Measurements from ENCODE around the gene CDK10.
"Not testable (repeated sequence)": the region's sequence is repeated elsewhere in the genome, so short reads cannot be mapped to it uniquely, and the experiment has no call there.

The CDK10 gene

DNA sequence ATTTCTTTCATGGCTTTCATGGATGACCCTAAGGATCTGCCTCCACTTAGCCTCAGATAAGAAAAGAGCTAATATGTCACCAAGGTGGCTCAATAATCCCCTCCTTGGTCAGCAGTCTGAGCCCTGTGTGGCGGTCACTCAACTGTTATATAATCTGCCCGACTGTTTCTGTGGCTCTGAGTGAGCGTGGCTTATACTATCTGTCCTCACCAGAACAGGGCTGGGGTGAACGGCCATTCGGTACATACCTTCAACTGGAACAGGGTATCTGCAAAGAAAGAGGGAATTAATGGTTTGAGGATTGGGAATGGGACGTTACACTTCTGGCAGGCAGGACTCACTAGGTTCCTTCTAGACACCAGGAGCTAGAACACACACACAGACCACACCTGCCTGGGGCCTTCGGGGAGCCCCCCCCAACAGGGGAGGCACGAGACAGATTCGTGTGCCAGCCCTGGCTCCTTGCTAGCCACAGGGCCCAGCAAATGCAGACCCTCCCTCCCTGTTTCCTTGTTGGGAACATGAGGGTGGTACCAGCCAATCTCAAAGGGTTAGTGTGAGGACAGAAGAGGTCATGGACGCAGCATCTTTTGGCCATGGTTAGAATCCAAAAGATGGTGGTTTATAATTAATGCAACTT, 32.7 kb upstream of the CDK10 start:
- Histone ChIP-seq H3K36me3 (ENCODE audit: control insufficient read depth in 1 of 2, insufficient read depth in 2 of 2, low read length in 2 of 2) (peaks cover 9 to 19% of the 10 kb centered on the region in 2 donors), H3K27me3 (ENCODE audit: low read depth, low read length) (no peaks in the 10 kb centered on the region)

GRCh38 chr16:89655062-89655643, 31.3 kb upstream of the CDK10 start:
- no peak overlapping the region for H3K4me3 ChIP-seq (ENCODE audit: low read depth in 1 of 2, low read length in 2 of 2)
- peaks cover 9% of the 10 kb centered on the region in 2 donors for H3K36me3 ChIP-seq (ENCODE audit: control insufficient read depth in 1 of 2, insufficient read depth in 2 of 2, low read length in 2 of 2)
- no peaks in the 10 kb centered on the region for H3K9me3 ChIP-seq (ENCODE audit: control insufficient read depth in 1 of 2, low read length in 2 of 2)
- H3K27ac ChIP-seq (ENCODE audit: low read length), result no peak overlapping the region
- no peaks in the 10 kb centered on the region for H3K27me3 ChIP-seq (ENCODE audit: low read depth, low read length)
- H3K4me1 ChIP-seq (ENCODE audit: control insufficient read depth in 1 of 2, insufficient read depth in 2 of 2, low read length in 2 of 2), result peaks cover 10 to 19% of the 10 kb centered on the region in 2 donors

More for the DNA sequence above, 32.7 kb upstream of the CDK10 start:
- Histone ChIP-seq H3K27ac (ENCODE audit: low read length) (no peak overlapping the region), H3K9me3 (ENCODE audit: control insufficient read depth in 1 of 2, low read length in 2 of 2) (no peaks in the 10 kb centered on the region), H3K4me1 (ENCODE audit: control insufficient read depth in 1 of 2, insufficient read depth in 2 of 2, low read length in 2 of 2) (peaks cover 9 to 18% of the 10 kb centered on the region in 2 donors), H3K4me3 (ENCODE audit: low read depth in 1 of 2, low read length in 2 of 2) (no peak overlapping the region)

DNA sequence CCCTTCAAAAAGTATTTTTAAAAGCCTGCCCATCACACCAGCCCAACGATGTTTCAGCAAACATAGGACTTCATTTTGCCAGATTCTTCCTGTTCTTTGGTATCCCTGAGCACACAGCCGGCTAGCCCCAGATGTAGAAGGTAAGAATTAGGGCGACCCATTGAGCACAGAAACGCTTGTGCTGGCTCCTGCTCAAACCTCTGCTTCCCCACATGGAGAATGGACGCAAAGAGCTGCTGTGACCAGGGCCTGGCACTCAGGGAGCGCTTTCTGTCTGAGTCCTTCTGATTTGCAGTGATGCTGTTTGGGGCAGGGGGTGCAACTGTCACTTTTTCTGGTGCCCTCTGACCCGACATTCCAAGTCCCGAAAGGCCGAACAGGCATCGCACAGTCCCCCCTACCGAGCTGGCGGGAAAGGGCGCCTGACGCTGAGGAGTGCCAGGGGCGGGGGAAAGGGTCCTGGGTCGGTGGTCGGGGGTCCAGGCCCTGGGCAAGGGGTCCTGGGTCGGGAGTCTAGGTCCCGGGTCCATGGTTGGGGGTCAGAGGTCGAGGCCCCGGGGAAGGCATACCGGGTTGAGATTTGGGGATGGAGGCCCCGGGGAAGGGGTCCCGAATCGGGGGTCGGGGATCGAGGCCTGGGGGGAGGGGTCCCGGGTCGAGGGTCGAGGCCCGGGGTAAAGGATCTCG, 29.9 kb upstream of the CDK10 start:
- Histone ChIP-seq H3K4me3 (ENCODE audit: low read depth in 1 of 2, low read length in 2 of 2) (peak overlapping the region; percentile 93 to 94), H3K27me3 (ENCODE audit: low read depth, low read length) (no peaks in the 10 kb centered on the region), H3K4me1 (ENCODE audit: control insufficient read depth in 1 of 2, insufficient read depth in 2 of 2, low read length in 2 of 2) (peaks cover 10 to 19% of the 10 kb centered on the region in 2 donors), H3K9me3 (ENCODE audit: control insufficient read depth in 1 of 2, low read length in 2 of 2) (no peaks in the 10 kb centered on the region), H3K27ac (ENCODE audit: low read length) (no peak overlapping the region), H3K36me3 (ENCODE audit: control insufficient read depth in 1 of 2, insufficient read depth in 2 of 2, low read length in 2 of 2) (peaks cover 5 to 8% of the 10 kb centered on the region in 2 donors)

DNA sequence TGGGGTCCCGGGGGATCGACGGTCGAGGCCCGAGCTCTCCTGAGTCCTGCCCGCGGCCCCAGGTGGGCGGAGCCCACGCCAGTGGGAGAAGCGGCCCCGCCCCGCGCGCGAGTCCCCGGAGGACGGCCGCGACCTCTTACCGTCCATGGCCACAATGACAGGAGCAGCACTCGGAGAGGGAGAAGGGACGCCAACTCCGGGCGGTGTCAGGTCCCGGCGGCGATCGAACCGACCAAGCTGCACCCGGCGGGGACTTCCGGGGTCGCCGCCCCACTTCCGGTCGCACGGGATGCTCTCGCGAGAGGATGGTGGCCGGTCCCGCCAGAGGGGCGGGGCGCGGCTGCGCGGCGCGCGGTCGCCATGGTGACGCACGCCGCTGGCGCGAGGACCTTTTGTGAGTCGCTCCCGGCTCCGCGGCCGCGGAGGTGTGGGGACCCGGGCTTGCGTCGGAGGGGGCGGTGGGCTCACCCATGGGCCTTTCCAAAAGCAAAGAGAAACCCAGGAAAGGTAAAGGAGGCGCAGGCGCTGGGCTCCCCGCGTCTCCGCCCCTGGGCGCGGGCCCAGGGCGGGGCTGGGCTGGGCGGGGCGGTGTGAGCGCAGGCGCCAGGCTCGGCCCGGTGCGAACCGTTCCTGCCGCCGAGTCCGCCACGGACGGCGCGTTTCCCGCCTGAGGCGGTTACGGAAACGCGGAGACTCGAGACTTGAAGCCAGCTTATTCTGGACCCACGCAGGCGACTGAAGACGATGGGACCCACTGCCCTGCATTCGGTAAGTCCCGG, 28.9 kb upstream of the CDK10 start, which contains the start of the genes CHMP1A and SPATA33:
CHMP1A (minus strand) TSS at position 267 of the 779 bp plus-strand sequence; CDS start at position 147, 120 bp downstream.
SPATA33 (plus strand) TSS at position 395 of the 779 bp plus-strand sequence; CDS start at position 471, 76 bp downstream.
- no peaks in the 10 kb centered on the region for H3K9me3 ChIP-seq (ENCODE audit: control insufficient read depth in 1 of 2, low read length in 2 of 2)
- H3K4me1 ChIP-seq (ENCODE audit: control insufficient read depth in 1 of 2, insufficient read depth in 2 of 2, low read length in 2 of 2), result peaks cover 10 to 19% of the 10 kb centered on the region in 2 donors
- no peak within 1 kb of the TSS for H3K27ac ChIP-seq (ENCODE audit: low read length)
- H3K36me3 ChIP-seq (ENCODE audit: control insufficient read depth in 1 of 2, insufficient read depth in 2 of 2, low read length in 2 of 2), result peaks cover 3 to 7% of the 10 kb centered on the region in 2 donors
- H3K27me3 ChIP-seq (ENCODE audit: low read depth, low read length), result no peaks in the 10 kb centered on the region
- peak within 1 kb of the TSS; percentile 93 to 94 for H3K4me3 ChIP-seq (ENCODE audit: low read depth in 1 of 2, low read length in 2 of 2)

DNA sequence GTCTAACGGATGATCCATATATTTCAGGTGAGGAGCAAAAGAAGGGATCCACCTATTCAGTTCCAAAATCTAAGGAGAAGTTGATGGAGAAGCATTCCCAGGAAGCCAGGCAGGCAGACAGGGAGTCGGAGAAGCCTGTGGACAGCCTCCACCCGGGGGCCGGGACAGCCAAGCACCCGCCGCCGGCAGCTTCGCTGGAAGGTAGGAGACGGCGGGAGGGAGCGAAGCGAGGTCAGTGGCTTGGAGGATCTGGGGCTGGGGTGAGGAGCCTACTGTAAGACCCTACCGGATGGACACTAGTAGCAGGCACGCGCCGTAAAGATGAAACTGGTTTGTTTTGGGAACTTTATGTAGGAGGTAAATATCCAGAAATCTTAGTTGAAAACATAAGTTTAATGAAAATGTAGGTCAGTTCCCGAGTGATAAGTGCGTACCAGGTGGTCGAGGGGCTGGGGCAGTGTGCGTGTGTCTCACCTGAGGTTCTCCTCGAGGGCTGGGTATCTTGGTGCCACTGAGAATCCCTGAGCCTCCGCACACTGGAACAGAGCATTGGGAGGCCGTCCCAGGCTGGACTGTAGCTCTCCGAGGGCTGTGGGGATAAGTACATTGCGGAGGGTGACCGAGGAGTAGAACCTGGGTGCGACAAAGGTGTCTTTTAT, 28.1 kb upstream of the CDK10 start:
- no peak overlapping the region for H3K27ac ChIP-seq (ENCODE audit: low read length)
- peaks cover 3 to 7% of the 10 kb centered on the region in 2 donors for H3K36me3 ChIP-seq (ENCODE audit: control insufficient read depth in 1 of 2, insufficient read depth in 2 of 2, low read length in 2 of 2)
- H3K4me1 ChIP-seq (ENCODE audit: control insufficient read depth in 1 of 2, insufficient read depth in 2 of 2, low read length in 2 of 2), result peaks cover 10 to 19% of the 10 kb centered on the region in 2 donors
- H3K9me3 ChIP-seq (ENCODE audit: control insufficient read depth in 1 of 2, low read length in 2 of 2), result no peaks in the 10 kb centered on the region
- peak overlapping the region; percentile 93 to 94 for H3K4me3 ChIP-seq (ENCODE audit: low read depth in 1 of 2, low read length in 2 of 2)
- H3K27me3 ChIP-seq (ENCODE audit: low read depth, low read length), result no peaks in the 10 kb centered on the region

DNA sequence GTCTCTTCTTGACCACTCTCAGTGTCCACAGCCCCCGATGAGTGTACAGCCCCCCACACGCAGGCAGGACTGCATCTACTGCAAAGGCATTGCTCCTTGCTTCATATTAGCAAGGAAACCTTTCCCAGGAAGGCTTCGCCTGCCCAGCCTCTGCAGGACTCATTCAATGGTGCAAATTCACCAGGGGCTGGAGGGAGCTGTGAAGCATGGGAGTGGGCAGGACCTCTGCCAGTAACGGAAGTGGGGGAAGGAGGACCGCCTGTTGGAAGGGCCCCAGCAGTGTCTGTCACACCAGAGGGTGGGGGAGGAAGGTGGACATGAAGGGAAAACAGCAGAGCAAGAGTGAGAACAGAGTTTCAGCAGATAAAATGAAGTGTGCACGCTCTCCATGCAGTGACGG, 26.3 kb upstream of the CDK10 start:
- H3K4me3 ChIP-seq (ENCODE audit: low read depth in 1 of 2, low read length in 2 of 2), result no peak overlapping the region
- no peak overlapping the region for H3K27ac ChIP-seq (ENCODE audit: low read length)
- peaks cover 10 to 19% of the 10 kb centered on the region in 2 donors for H3K4me1 ChIP-seq (ENCODE audit: control insufficient read depth in 1 of 2, insufficient read depth in 2 of 2, low read length in 2 of 2)
- no peaks in the 10 kb centered on the region for H3K27me3 ChIP-seq (ENCODE audit: low read depth, low read length)
- H3K36me3 ChIP-seq (ENCODE audit: control insufficient read depth in 1 of 2, insufficient read depth in 2 of 2, low read length in 2 of 2), result peaks cover 0 to 11% of the 10 kb centered on the region in 2 donors
- H3K9me3 ChIP-seq (ENCODE audit: control insufficient read depth in 1 of 2, low read length in 2 of 2), result no peaks in the 10 kb centered on the region

GRCh38 chr16:89661215-89661614, 25.3 kb upstream of the CDK10 start:
- no peaks in the 10 kb centered on the region for H3K27me3 ChIP-seq (ENCODE audit: low read depth, low read length)
- H3K9me3 ChIP-seq (ENCODE audit: control insufficient read depth in 1 of 2, low read length in 2 of 2), result no peaks in the 10 kb centered on the region
- H3K36me3 ChIP-seq (ENCODE audit: control insufficient read depth in 1 of 2, insufficient read depth in 2 of 2, low read length in 2 of 2), result peaks cover 0 to 11% of the 10 kb centered on the region in 2 donors
- H3K27ac ChIP-seq (ENCODE audit: low read length), result no peak overlapping the region
- peaks cover 10 to 17% of the 10 kb centered on the region in 2 donors for H3K4me1 ChIP-seq (ENCODE audit: control insufficient read depth in 1 of 2, insufficient read depth in 2 of 2, low read length in 2 of 2)
- H3K4me3 ChIP-seq (ENCODE audit: low read depth in 1 of 2, low read length in 2 of 2), result no peak overlapping the region

GRCh38 chr16:89664238-89664637, 22.3 kb upstream of the CDK10 start:
- H3K36me3 ChIP-seq (ENCODE audit: control insufficient read depth in 1 of 2, insufficient read depth in 2 of 2, low read length in 2 of 2), result peaks cover 0 to 11% of the 10 kb centered on the region in 2 donors
- not testable (repeated sequence) for H3K9me3 ChIP-seq (ENCODE audit: control insufficient read depth in 1 of 2, low read length in 2 of 2); H3K27ac ChIP-seq (ENCODE audit: low read length); H3K27me3 ChIP-seq (ENCODE audit: low read depth, low read length); H3K4me1 ChIP-seq (ENCODE audit: control insufficient read depth in 1 of 2, insufficient read depth in 2 of 2, low read length in 2 of 2); H3K4me3 ChIP-seq (ENCODE audit: low read depth in 1 of 2, low read length in 2 of 2)

DNA sequence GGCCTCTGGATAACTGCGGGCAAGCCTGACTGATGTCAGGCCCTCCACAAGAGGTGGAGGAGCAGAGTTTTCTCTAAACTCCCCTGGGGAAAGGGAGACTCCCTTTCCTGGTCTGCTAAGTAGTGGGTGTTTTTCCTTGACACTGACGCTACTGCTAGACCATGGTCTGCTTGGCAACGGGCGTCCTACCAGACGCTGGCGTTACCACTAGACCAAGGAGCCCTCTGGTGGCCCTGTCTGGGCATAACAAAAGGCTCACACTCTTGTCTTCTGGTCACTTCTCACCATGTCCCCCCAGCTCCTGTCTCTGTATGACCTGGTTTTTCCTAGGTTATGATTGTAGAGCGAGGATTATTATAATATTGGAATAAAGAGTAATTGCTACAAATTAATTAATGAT, 19.5 kb upstream of the CDK10 start:
- not testable (repeated sequence) for H3K4me3 ChIP-seq (ENCODE audit: low read depth in 1 of 2, low read length in 2 of 2); H3K36me3 ChIP-seq (ENCODE audit: control insufficient read depth in 1 of 2, insufficient read depth in 2 of 2, low read length in 2 of 2); H3K9me3 ChIP-seq (ENCODE audit: control insufficient read depth in 1 of 2, low read length in 2 of 2); H3K27ac ChIP-seq (ENCODE audit: low read length); H3K4me1 ChIP-seq (ENCODE audit: control insufficient read depth in 1 of 2, insufficient read depth in 2 of 2, low read length in 2 of 2); H3K27me3 ChIP-seq (ENCODE audit: low read depth, low read length)

- H3K36me3 ChIP-seq (ENCODE audit: control insufficient read depth in 1 of 2, insufficient read depth in 2 of 2, low read length in 2 of 2), result peaks cover 0 to 4% of the 10 kb centered on the region in 2 donors
- no peaks in the 10 kb centered on the region for H3K4me1 ChIP-seq (ENCODE audit: control insufficient read depth in 1 of 2, insufficient read depth in 2 of 2, low read length in 2 of 2)
- H3K4me3 ChIP-seq (ENCODE audit: low read depth in 1 of 2, low read length in 2 of 2), result no peak overlapping the region
- no peaks in the 10 kb centered on the region for H3K9me3 ChIP-seq (ENCODE audit: control insufficient read depth in 1 of 2, low read length in 2 of 2)
- no peaks in the 10 kb centered on the region for H3K27me3 ChIP-seq (ENCODE audit: low read depth, low read length)
- H3K27ac ChIP-seq (ENCODE audit: low read length), result no peak overlapping the region
Measured at GRCh38 chr16:89667633-89668032, 18.9 kb upstream of the CDK10 start.
